Neural cell (in vitro differentiated cells): Measurements from ENCODE around the gene DENND4A.
A peak's percentile ranks its signal among the peaks of the same experiment; 100 is the strongest.

Experiments
- CTCF ChIP-seq: fragments of 450-650 bp; IDR thresholded peaks from 2 replicates; pipeline ENCODE4 v1.5.1; 2014; ENCODE audit warnings: antibody characterized with exemption, mild to moderate bottlenecking, moderate library complexity; ENCODE audit not compliant: poor library complexity, severe bottlenecking
- EZH2 ChIP-seq: fragments of 200-600, 300-800 bp; shearing (Covaris generic), sonication (generic); IDR thresholded peaks from 2 replicates; pipeline ENCODE4 v1.6.1; 2014; ENCODE audit warnings: antibody characterized with exemption, low read length, borderline replicate concordance, mild to moderate bottlenecking; ENCODE audit not compliant: insufficient read depth, poor library complexity, severe bottlenecking
- MXI1 ChIP-seq: fragments of 450-650 bp; conservative IDR thresholded peaks from 2 replicates; pipeline ENCODE4 v1.6.1; 2014; ENCODE audit warnings: antibody characterized with exemption, mild to moderate bottlenecking; ENCODE audit not compliant: poor library complexity, severe bottlenecking
- POLR2AphosphoS5 ChIP-seq: IDR thresholded peaks from 2 replicates; pipeline ENCODE4 v1.6.1; 2012
- REST ChIP-seq: IDR thresholded peaks from 2 replicates; pipeline ENCODE4 v1.6.1; 2012; ENCODE audit warnings: borderline replicate concordance
- TAF1 ChIP-seq: IDR thresholded peaks from 2 replicates; pipeline ENCODE4 v1.6.1; 2012; ENCODE audit warnings: low read depth

- peak; percentile 64 for TF ChIP-seq POLR2AphosphoS5
- no peak for TF ChIP-seq CTCF
- no peak for TF ChIP-seq REST
- TF ChIP-seq TAF1: peak; percentile 60
- no peak for TF ChIP-seq EZH2
- TF ChIP-seq MXI1: peak; percentile 40
Measured at GRCh38 chr15:65791335-65792137, 557 bp downstream of the DENND4A start.
